ENCODE measurements around the gene COL21A1. TPM values are rescaled to one million over a fixed set of nuclear protein-coding genes. Genes with fewer than 3 reads are reported as not detected.

The COL21A1 gene
- total and polyA plus RNA-seq, 7 donors, result 0.24 to 7.1 (median 0.65) TPM

DNA sequence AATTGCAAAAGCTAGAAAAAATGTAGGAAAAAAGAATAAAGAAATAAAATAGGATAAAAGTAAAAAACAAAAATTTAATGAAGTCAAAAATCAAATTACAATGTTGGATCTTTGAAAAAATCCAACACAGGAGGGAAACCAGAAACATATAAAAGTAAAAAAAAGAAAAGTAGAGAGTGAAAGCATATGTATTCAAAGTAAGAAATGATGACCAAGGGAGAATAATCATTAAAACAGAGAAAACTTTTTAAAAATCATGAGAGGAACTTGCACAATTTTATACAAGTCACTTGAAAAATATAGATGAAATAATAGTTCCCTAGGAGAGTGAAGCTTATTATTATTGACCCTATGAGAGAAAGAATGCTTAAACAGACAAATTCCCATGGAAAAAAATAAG is 138.2 kb downstream of the COL21A1 start:
- no peak overlapping the region for H3K4me3 ChIP-seq
- DNase-seq, result no peak
- no peaks in the 10 kb centered on the region for H3K36me3 ChIP-seq (ENCODE audit: insufficient read depth in 1 of 2, low read depth in 1 of 2)
- no peak for TF ChIP-seq CTCF (IDR thresholded peaks at IDR 0.05)
- intact Hi-C loops (cut with DNase I), result no loop called here
- H3K27ac ChIP-seq, result no peak overlapping the region
- no peaks in the 10 kb centered on the region for H3K9me3 ChIP-seq
- ATAC-seq, result no peak
- H3K27me3 ChIP-seq (ENCODE audit: insufficient read depth in 3 of 3, low read length in 2 of 3), result peaks cover 0 to 2% (median 0%) of the 10 kb centered on the region in 3 donors
- no peaks in the 10 kb centered on the region for H3K4me1 ChIP-seq

DNA sequence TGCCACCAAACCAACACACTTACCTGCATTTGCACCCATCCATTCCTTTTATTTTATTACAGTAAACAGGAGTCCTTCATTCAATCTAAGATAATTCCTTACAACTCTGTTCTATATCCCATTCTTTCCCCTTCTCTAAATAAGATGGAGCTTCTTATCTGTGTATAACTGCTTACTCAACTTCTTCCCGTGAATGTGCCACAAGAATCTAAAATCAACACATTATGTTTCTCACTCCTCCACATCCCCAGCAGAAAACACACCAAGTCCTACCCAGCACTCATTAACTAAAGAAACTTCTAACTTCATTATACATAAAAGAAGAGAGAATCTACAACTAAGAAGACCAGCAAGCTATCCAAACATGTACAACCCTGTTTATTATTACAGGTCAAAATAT is 141.1 kb downstream of the COL21A1 start:
- no peak overlapping the region for H3K4me3 ChIP-seq
- intact Hi-C loops (cut with DNase I), result no loop called here
- H3K27ac ChIP-seq, result no peak overlapping the region
- H3K36me3 ChIP-seq (ENCODE audit: insufficient read depth in 1 of 2, low read depth in 1 of 2), result no peaks in the 10 kb centered on the region
- ATAC-seq (no peak), DNase-seq (no peak)
- no peaks in the 10 kb centered on the region for H3K4me1 ChIP-seq
- no peaks in the 10 kb centered on the region for H3K9me3 ChIP-seq
- H3K27me3 ChIP-seq (ENCODE audit: insufficient read depth in 3 of 3, low read length in 2 of 3), result no peaks in the 10 kb centered on the region
- no peak for TF ChIP-seq CTCF (IDR thresholded peaks at IDR 0.05)
- WGBS, 3 donors, result 81 to 96% (median 91%) methylated on average over 1 of the region's 1 CpG

GRCh38 chr6:56104591-56104990 is 142.8 kb downstream of the COL21A1 start:
- ATAC-seq (no peak), DNase-seq (no peak)
- Histone ChIP-seq H3K4me3 (no peak overlapping the region), H3K9me3 (no peaks in the 10 kb centered on the region), H3K4me1 (no peaks in the 10 kb centered on the region), H3K27me3 (ENCODE audit: insufficient read depth in 3 of 3, low read length in 2 of 3) (no peaks in the 10 kb centered on the region), H3K36me3 (ENCODE audit: insufficient read depth in 1 of 2, low read depth in 1 of 2) (no peaks in the 10 kb centered on the region), H3K27ac (no peak overlapping the region)
- WGBS, 3 donors, result 57 to 72% (median 64%) methylated on average over 2 of the region's 2 CpGs
- TF ChIP-seq CTCF (IDR thresholded peaks at IDR 0.05), result no peak
- intact Hi-C loops (cut with DNase I), result no loop called here

DNA sequence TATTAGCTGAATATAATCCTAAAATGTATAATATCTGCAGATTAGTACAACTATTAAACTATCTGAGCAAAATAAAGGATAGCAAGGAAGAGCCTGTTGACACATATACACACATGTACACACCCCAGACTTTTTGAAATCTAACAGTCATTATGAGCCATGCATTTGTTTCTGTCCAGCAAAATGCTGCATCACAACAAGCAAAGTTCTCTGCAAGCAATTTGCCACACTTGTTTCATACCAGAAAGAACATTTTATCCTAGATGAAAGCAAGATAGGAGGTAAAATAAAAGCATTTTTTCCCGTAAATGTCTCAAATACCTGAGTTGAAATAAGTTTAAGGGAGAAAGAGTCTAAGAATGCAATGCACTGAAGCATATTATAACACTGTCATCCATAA is 145.2 kb downstream of the COL21A1 start:
- TF ChIP-seq CTCF (IDR thresholded peaks at IDR 0.05), result no peak
- Histone ChIP-seq H3K4me3 (no peak overlapping the region), H3K4me1 (no peaks in the 10 kb centered on the region), H3K27me3 (ENCODE audit: insufficient read depth in 3 of 3, low read length in 2 of 3) (no peaks in the 10 kb centered on the region), H3K27ac (no peak overlapping the region), H3K9me3 (no peaks in the 10 kb centered on the region), H3K36me3 (ENCODE audit: insufficient read depth in 1 of 2, low read depth in 1 of 2) (no peaks in the 10 kb centered on the region)
- no peak for ATAC-seq
- no peak for DNase-seq
- WGBS, 3 donors, result 38 to 73% (median 51%) methylated on average over 1 of the region's 1 CpG
- intact Hi-C loops (cut with DNase I), result no loop called here

DNA sequence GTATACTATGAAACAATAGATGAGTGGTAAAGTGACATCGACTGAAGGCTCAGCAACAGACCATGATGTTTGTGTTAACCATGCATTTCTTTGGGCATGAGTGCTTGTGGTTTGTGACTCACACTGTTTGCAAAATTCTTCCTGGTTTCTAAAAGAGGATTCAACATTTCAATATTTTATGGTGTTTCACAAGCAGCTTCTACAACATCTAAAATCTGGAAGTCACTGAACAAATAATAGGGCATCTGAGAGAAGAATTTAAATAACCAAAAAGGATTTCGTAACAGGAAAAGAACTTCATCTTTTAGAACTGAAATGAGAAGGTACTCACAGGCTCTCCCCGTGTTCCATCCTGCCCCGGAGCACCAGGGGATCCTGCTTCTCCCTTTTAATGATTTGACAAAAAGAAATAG is 146.2 kb downstream of the COL21A1 start:
- no peak overlapping the region for H3K27ac ChIP-seq
- no peaks in the 10 kb centered on the region for H3K9me3 ChIP-seq
- no peak overlapping the region for H3K4me3 ChIP-seq
- no peaks in the 10 kb centered on the region for H3K27me3 ChIP-seq (ENCODE audit: insufficient read depth in 3 of 3, low read length in 2 of 3)
- no peaks in the 10 kb centered on the region for H3K4me1 ChIP-seq
- intact Hi-C loops (cut with DNase I), result no loop called here
- no peak for DNase-seq
- no peak for TF ChIP-seq CTCF (IDR thresholded peaks at IDR 0.05)
- 57 to 68% (median 63%) methylated on average over 4 of the region's 4 CpGs for WGBS, 3 donors
- no peaks in the 10 kb centered on the region for H3K36me3 ChIP-seq (ENCODE audit: insufficient read depth in 1 of 2, low read depth in 1 of 2)
- no peak for ATAC-seq

Measured in psoas muscle (tissue), 8 donors.